Fibroblast of lung (primary cell): ENCODE results near the gene NNT. TPM values are rescaled to one million over a fixed set of nuclear protein-coding genes. Genes with fewer than 3 reads are reported as not detected.

Experiments used
- DNase-seq, 2 donors: peaks; one replicate each; pipeline versions ENCODE4 v3.0.0 to v3.0.0-alpha.2; 2010; ENCODE audit warnings: low read depth in 2 of 2
- H2AFZ ChIP-seq: 2 replicates; pipeline ENCODE4 v1.5.1; 2012; ENCODE audit warnings: low read length, control low read depth, inconsistent platforms
- H3K27ac ChIP-seq: 2 replicates; pipeline ENCODE4 v1.5.1; 2011; ENCODE audit warnings: low read length, control low read depth; ENCODE audit not compliant: insufficient read depth
- H3K27me3 ChIP-seq: 2 replicates; pipeline ENCODE4 v1.5.1; 2011; ENCODE audit warnings: mild to moderate bottlenecking, low read length; ENCODE audit not compliant: control insufficient read depth, insufficient read depth
- H3K36me3 ChIP-seq: 2 replicates; pipeline ENCODE4 v1.5.1; 2011; ENCODE audit warnings: low read length; ENCODE audit not compliant: control insufficient read depth, insufficient read depth
- H3K4me1 ChIP-seq: 2 replicates; pipeline ENCODE4 v1.5.1; 2011; ENCODE audit warnings: low read length; ENCODE audit not compliant: control insufficient read depth, insufficient read depth; ENCODE audit errors: extremely low read depth
- H3K4me2 ChIP-seq: 2 replicates; pipeline ENCODE4 v1.5.1; 2011; ENCODE audit warnings: low read length, control low read depth; ENCODE audit not compliant: insufficient read depth; ENCODE audit errors: extremely low read depth
- H3K4me3 ChIP-seq, 4 experiments: fragments of 200-600 bp in 1 of 4; sonication (generic) in 1 of 4; replicated peaks in 1 of 4; 2 replicates each; pipeline ENCODE4 v1.5.1; 2011 to 2016; ENCODE audit warnings: low read length in 4 of 4, low read depth in 3 of 4, mild to moderate bottlenecking in 3 of 4, control low read depth in 2 of 4, inconsistent platforms in 1 of 4, mixed read lengths in 1 of 4; ENCODE audit not compliant: insufficient read depth in 1 of 4; ENCODE audit errors: control extremely low read depth in 1 of 4
- H3K79me2 ChIP-seq: 2 replicates; pipeline ENCODE4 v1.5.1; 2012; ENCODE audit warnings: mild to moderate bottlenecking, low read length, inconsistent platforms; ENCODE audit not compliant: control insufficient read depth, insufficient read depth
- H3K9ac ChIP-seq: 2 replicates; pipeline ENCODE4 v1.5.1; 2011; ENCODE audit warnings: mild to moderate bottlenecking, low read length, control low read depth; ENCODE audit not compliant: insufficient read depth
- H3K9me3 ChIP-seq: 2 replicates; pipeline ENCODE4 v1.5.1; 2012; ENCODE audit warnings: low read depth, low read length; ENCODE audit not compliant: control insufficient read depth, insufficient read depth
- H4K20me1 ChIP-seq: 2 replicates; pipeline ENCODE4 v1.5.1; 2011; ENCODE audit warnings: low read length; ENCODE audit not compliant: control insufficient read depth, insufficient read depth; ENCODE audit errors: extremely low read depth
- CTCF ChIP-seq, 2 donors: IDR thresholded peaks in 1 of 2; conservative IDR thresholded peaks in 1 of 2; 1 replicate in 1 of 2; 2 replicates in 1 of 2; pipeline ENCODE4 v1.5.1; 2011 to 2012; ENCODE audit warnings: low read length in 2 of 2, control low read depth in 1 of 2, inconsistent platforms in 1 of 2, low read depth in 1 of 2, mild to moderate bottlenecking in 1 of 2
- EZH2 ChIP-seq: IDR thresholded peaks from 2 replicates; pipeline ENCODE4 v1.5.1; 2012; ENCODE audit warnings: low read length, control low read depth, mild to moderate bottlenecking; ENCODE audit errors: missing control alignments
- polyA plus RNA-seq, 2 donors: library from polyadenylated mRNA; depleted of rRNA in 1 of 2; stranded (reverse) in 1 of 2; unstranded in 1 of 2; fragments of >200 nt; gene quantifications; 2 replicates each; pipeline ENCODE4 v1.2.1, GENCODE V29; 2011 to 2012; ENCODE audit warnings: missing spikeins in 1 of 2
- total RNA-seq: library from RNA; depleted of rRNA; stranded (reverse); fragments of >200 nt; gene quantifications from 2 replicates; pipeline ENCODE4 v1.2.1, GENCODE V29; 2014

NNT gene
- total and polyA plus RNA-seq, 2 donors (not counting 1 experiment from before 2014, with no cell fraction given), result 65.7 to 115 TPM

- Histone ChIP-seq H3K79me2 (no peaks in the 10 kb centered on the region), H3K9me3 (no peaks in the 10 kb centered on the region), H3K27ac (no peak overlapping the region), H3K4me1 (no peaks in the 10 kb centered on the region), H3K4me3 (no peak overlapping the region), H2AFZ (no peak overlapping the region), H4K20me1 (no peaks in the 10 kb centered on the region), H3K4me2 (no peak overlapping the region), H3K9ac (no peak overlapping the region), H3K27me3 (no peaks in the 10 kb centered on the region), H3K36me3 (no peaks in the 10 kb centered on the region)
- DNase-seq, result no peak
- no peak for TF ChIP-seq EZH2
- TF ChIP-seq CTCF (conservative IDR thresholded peaks at IDR 0.05 in 1 of 2, IDR thresholded peaks at IDR 0.05 in 1 of 2; ENCODE audit: low read depth in 1 of 2, low read length in 2 of 2), result no peak
These were observed 19.3 kb upstream of the NNT start for GRCh38 chr5:43583724-43584123.

DNA sequence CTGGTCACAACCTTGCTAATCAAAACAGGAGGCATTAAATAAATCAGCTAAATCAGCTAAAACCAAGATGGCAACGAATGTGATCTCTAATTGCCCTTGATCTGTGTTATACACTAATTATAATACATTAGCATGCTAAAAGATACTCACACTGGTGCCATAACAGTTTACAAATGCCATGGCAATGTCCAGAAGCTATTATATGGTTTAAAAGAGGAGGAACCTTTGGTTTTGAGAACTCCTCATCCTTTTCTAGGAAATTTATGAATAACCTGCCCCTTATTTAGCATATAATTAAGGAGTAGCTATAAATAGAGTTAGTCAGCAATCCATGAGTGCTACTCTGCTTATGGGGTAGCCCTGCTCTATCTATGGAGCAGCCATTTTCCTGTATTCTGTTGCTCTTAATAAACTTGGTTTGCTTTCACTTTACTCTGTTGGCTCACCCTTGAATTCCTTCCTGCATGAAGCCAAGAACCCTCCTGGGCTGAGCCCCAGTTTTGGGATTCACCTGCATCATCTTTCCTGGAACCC is 18.7 kb upstream of the NNT start:
- Histone ChIP-seq H3K79me2 (no peaks in the 10 kb centered on the region), H2AFZ (no peak overlapping the region), H3K36me3 (no peaks in the 10 kb centered on the region), H3K4me1 (no peaks in the 10 kb centered on the region), H3K27me3 (no peaks in the 10 kb centered on the region), H4K20me1 (no peaks in the 10 kb centered on the region), H3K9me3 (no peaks in the 10 kb centered on the region), H3K4me2 (no peak overlapping the region), H3K4me3 (no peak overlapping the region), H3K27ac (no peak overlapping the region), H3K9ac (no peak overlapping the region)
- no peak for DNase-seq
- no peak for TF ChIP-seq EZH2
- TF ChIP-seq CTCF (conservative IDR thresholded peaks at IDR 0.05 in 1 of 2, IDR thresholded peaks at IDR 0.05 in 1 of 2; ENCODE audit: low read depth in 1 of 2, low read length in 2 of 2), result no peak

- Histone ChIP-seq H3K9ac (no peak overlapping the region), H3K27ac (no peak overlapping the region), H3K27me3 (no peaks in the 10 kb centered on the region), H3K79me2 (no peaks in the 10 kb centered on the region), H3K36me3 (no peaks in the 10 kb centered on the region), H3K4me2 (no peak overlapping the region), H4K20me1 (no peaks in the 10 kb centered on the region), H2AFZ (no peak overlapping the region), H3K4me3 (no peak overlapping the region), H3K4me1 (no peaks in the 10 kb centered on the region), H3K9me3 (no peaks in the 10 kb centered on the region)
- no peak for TF ChIP-seq CTCF (conservative IDR thresholded peaks at IDR 0.05 in 1 of 2, IDR thresholded peaks at IDR 0.05 in 1 of 2; ENCODE audit: low read depth in 1 of 2, low read length in 2 of 2)
- TF ChIP-seq EZH2, result no peak
- no peak for DNase-seq
These were observed 14.1 kb upstream of the NNT start for GRCh38 chr5:43588842-43589241.
